Ovary (tissue), 9 donors: ENCODE measurements around the gene ANKRD50. TPM values are rescaled to one million over a fixed set of nuclear protein-coding genes. Genes with fewer than 3 reads are reported as not detected.

Experiments
- DNase-seq, 5 donors: peaks; one replicate each; pipeline ENCODE4 v3.0.0-alpha.2; 2019 to 2020
- H3K27ac ChIP-seq, 2 donors: fragments of 200-600 bp; one replicate each; pipeline versions ENCODE4 v1.5.1 to v1.8.0; 2019 to 2022
- H3K27me3 ChIP-seq: fragments of 200-600 bp; one replicate; pipeline ENCODE4 v1.8.0; 2022
- H3K36me3 ChIP-seq: fragments of 200-600 bp; sonication (generic); one replicate; pipeline ENCODE4 v1.5.1; 2019
- H3K4me1 ChIP-seq: one replicate; pipeline ENCODE4 v1.8.1; 2013; ENCODE audit warnings: mild to moderate bottlenecking, moderate library complexity; ENCODE audit not compliant: insufficient read depth
- H3K4me3 ChIP-seq: fragments of 200-600 bp; sonication (generic); one replicate; pipeline ENCODE4 v1.5.1; 2017
- H3K9me3 ChIP-seq, 2 donors: fragments of 200-600 bp in 1 of 2; sonication (generic) in 1 of 2; one replicate each; pipeline versions ENCODE4 v1.5.1 to v1.8.1; 2013 to 2019; ENCODE audit warnings: mild to moderate bottlenecking in 1 of 2, moderate library complexity in 1 of 2
- CTCF ChIP-seq, 3 donors: fragments of 450-650 bp in 2 of 3; fragments of 200-600 bp in 1 of 3; IDR thresholded peaks; one replicate each; pipeline versions ENCODE4 v1.5.1 to v1.8.0; 2016 to 2022; ENCODE audit warnings: antibody characterized with exemption in 3 of 3, mild to moderate bottlenecking in 1 of 3
- EP300 ChIP-seq: sonication (generic); formaldehyde crosslinking; IDR thresholded peaks from one replicate; pipeline ENCODE4 v1.6.1; 2017; ENCODE audit warnings: antibody characterized with exemption
- POLR2A ChIP-seq: fragments of 450-650 bp; IDR thresholded peaks from one replicate; pipeline ENCODE4 v1.6.1; 2017; ENCODE audit warnings: antibody characterized with exemption, mild to moderate bottlenecking, moderate library complexity
- WGBS, 3 donors: extraction: QIAGEN DNeasy Blood & Tissue Kit in 1 of 3; methylation state at CpG; one replicate each; pipeline versions ENCODE4 v1.1.5 to v1.1.7; 2013 to 2017; 5-methylcytosine and 5-hydroxymethylcytosine counted together
- intact Hi-C, 4 donors: fragments of 100-400 bp; cut with DNase I; formaldehyde crosslinking; loops; one replicate each; pipeline versions ENCODE4 v1.11.0 to v1.15.1; 2022 to 2023
- polyA plus RNA-seq, 2 donors: library from polyadenylated mRNA; stranded (reverse); fragments of 200-250 nt in 1 of 2; fragments of 350-450 nt in 1 of 2; fragmentation: Illumina TruSeq in 1 of 2; extraction: RNeasy Lipid Tissue Mini Kit (QIAGEN cat#74804) in 1 of 2; gene quantifications; one replicate each; pipeline ENCODE4 v1.2.3, GENCODE V29; 2013 to 2014
- total RNA-seq, 7 donors: library from RNA; depleted of rRNA in 2 of 7; stranded (reverse); fragments of >200 nt in 2 of 7; fragmentation: NEBNext Ultra II Directional in 3 of 7; extraction: Animal tissue kit (Norgen Biotek cat#: 25700) in 3 of 7; gene quantifications; one replicate each; pipeline versions ENCODE4 v1.1.0 to v1.2.4, GENCODE V29; 2016 to 2023
- donor health status: DM: no; HTN: no; CAD: no; lungs with moderate emphysema.
- donor health status: DM: no; HTN: no; CAD: no.
- donor health status: Bipolar disorder and iron deficiency.
- donor health status: DM: yes; HTN: yes; CAD: no.
- donor health status: DM: no; HTN: no; CAD: no.
- donor health status: DM: yes; HTN: yes; CAD: no.

The ANKRD50 gene
- total and polyA plus RNA-seq, 9 donors: 7.4 to 17.3 (median 12.9) TPM

- TF ChIP-seq CTCF (IDR thresholded peaks at IDR 0.05): no peak
- no peak for TF ChIP-seq EP300
- no peak for TF ChIP-seq POLR2A
- Histone ChIP-seq H3K27ac (no peak overlapping the region), H3K9me3 (no peaks in the 10 kb centered on the region), H3K4me1 (peaks cover 2% of the 10 kb centered on the region), H3K4me3 (no peak overlapping the region), H3K27me3 (no peaks in the 10 kb centered on the region), H3K36me3 (no peaks in the 10 kb centered on the region)
- no peak for DNase-seq
- intact Hi-C loops: no loop called here
These were observed 26.7 kb downstream of the ANKRD50 start for GRCh38 chr4:124685851-124686250.

- intact Hi-C loops: no loop called here
- no peaks in the 10 kb centered on the region for H3K36me3 ChIP-seq
- no peaks in the 10 kb centered on the region for H3K9me3 ChIP-seq
- TF ChIP-seq CTCF (IDR thresholded peaks at IDR 0.05) (no peak), EP300 (no peak), POLR2A (no peak)
- WGBS, 3 donors: 94 to 96% (median 95%) methylated on average over 3 of the region's 3 CpGs
- no peak overlapping the region for H3K27ac ChIP-seq
- H3K4me3 ChIP-seq: no peak overlapping the region
- no peak for DNase-seq
- no peaks in the 10 kb centered on the region for H3K27me3 ChIP-seq
- peaks cover 5% of the 10 kb centered on the region for H3K4me1 ChIP-seq
These were observed 28.2 kb downstream of the ANKRD50 start for GRCh38 chr4:124684301-124684700.

GRCh38 chr4:124682384-124682783 is 30.1 kb downstream of the ANKRD50 start:
- TF ChIP-seq EP300 (no peak), CTCF (IDR thresholded peaks at IDR 0.05) (no peak), POLR2A (no peak)
- DNase-seq: no peak
- H3K27ac ChIP-seq: no peak overlapping the region
- H3K4me1 ChIP-seq: peaks cover 5% of the 10 kb centered on the region
- no peak overlapping the region for H3K4me3 ChIP-seq
- no peaks in the 10 kb centered on the region for H3K36me3 ChIP-seq
- H3K9me3 ChIP-seq: no peaks in the 10 kb centered on the region
- H3K27me3 ChIP-seq: no peaks in the 10 kb centered on the region
- intact Hi-C loops: no loop called here
- 99 to 100% (median 99%) methylated on average over 2 of the region's 2 CpGs for WGBS, 3 donors

DNA sequence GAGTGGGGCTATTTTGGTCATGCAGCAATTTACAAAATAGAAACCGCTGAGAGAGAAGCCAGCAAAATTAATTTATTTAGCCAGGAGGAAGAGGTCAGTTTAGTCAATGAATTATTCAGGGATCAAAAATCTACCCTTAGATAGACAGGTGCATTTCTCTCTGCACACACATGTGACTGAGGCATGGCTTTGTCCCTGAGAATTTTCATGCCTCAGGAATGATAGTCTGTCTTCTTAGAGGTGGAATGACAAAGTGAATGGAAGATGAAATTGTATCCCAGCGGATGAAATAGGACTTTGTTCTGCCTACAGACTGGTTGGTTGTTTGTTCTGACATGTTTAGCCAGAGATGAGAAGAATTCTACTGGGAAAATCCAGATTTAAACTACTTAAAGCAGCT is 46.0 kb downstream of the ANKRD50 start:
- no peaks in the 10 kb centered on the region for H3K36me3 ChIP-seq
- intact Hi-C loops: no loop called here
- H3K4me1 ChIP-seq: no peaks in the 10 kb centered on the region
- DNase-seq: no peak
- no peaks in the 10 kb centered on the region for H3K27me3 ChIP-seq
- WGBS, 3 donors: 93 to 95% (median 94%) methylated on average over 2 of the region's 2 CpGs
- no peak overlapping the region for H3K27ac ChIP-seq
- no peak overlapping the region for H3K4me3 ChIP-seq
- TF ChIP-seq CTCF (IDR thresholded peaks at IDR 0.05) (no peak), EP300 (no peak), POLR2A (no peak)
- H3K9me3 ChIP-seq: no peaks in the 10 kb centered on the region

DNA sequence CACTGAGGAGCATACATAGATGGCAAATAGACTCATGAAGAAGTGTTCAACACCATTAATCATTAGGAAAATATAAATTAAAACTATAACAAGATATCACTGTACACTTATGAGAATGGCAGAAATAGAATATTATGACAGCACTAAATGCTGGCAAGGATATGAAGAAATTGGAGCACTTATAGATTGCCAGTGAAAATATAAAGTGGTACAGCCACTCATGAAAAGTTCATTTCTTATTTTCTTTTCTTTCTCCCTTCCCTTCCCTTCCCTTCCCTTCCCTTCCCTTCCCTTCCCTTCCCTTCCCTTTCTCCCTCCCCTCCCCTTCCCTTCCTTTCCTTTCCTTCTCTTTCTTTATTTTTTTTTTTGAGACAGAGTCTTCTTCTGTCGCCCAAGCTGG is 53.7 kb downstream of the ANKRD50 start:
- no peak for DNase-seq
- intact Hi-C loops: no loop called here
- Histone ChIP-seq H3K27ac (no peak overlapping the region), H3K27me3 (no peaks in the 10 kb centered on the region), H3K4me3 (no peak overlapping the region), H3K4me1 (no peaks in the 10 kb centered on the region), H3K9me3 (no peaks in the 10 kb centered on the region), H3K36me3 (no peaks in the 10 kb centered on the region)
- 95 to 97% (median 95%) methylated on average over 1 of the region's 1 CpG for WGBS, 3 donors
- TF ChIP-seq EP300 (no peak), CTCF (IDR thresholded peaks at IDR 0.05) (no peak), POLR2A (no peak)
